HG02981 (cell line): ENCODE measurements around the gene PIK3AP1.
"Not testable (repeated sequence)": the region's sequence is repeated elsewhere in the genome, so short reads cannot be mapped to it uniquely, and the experiment has no call there.

ENCODE experiments used
- ATAC-seq: cut with Tn5 transposase; IDR thresholded peaks from one replicate; pipeline ENCODE4 v1.9.1; 2021; ENCODE audit warnings: mild to moderate bottlenecking, moderate library complexity; ENCODE audit not compliant: unreplicated experiment

PIK3AP1 gene

GRCh38 chr10:96699613-96700012, 20.7 kb downstream of the PIK3AP1 start:
- ATAC-seq, result no peak

GRCh38 chr10:96698305-96698704, 22.0 kb downstream of the PIK3AP1 start:
- not testable (repeated sequence) for ATAC-seq

GRCh38 chr10:96697438-96697837, 22.9 kb downstream of the PIK3AP1 start:
- ATAC-seq, result no peak

- no peak for ATAC-seq
Observed at GRCh38 chr10:96696845-96697425, 23.4 kb downstream of the PIK3AP1 start.

- ATAC-seq, result no peak
Observed at GRCh38 chr10:96695975-96696634, 24.2 kb downstream of the PIK3AP1 start.

GRCh38 chr10:96695366-96695765, 24.9 kb downstream of the PIK3AP1 start:
- no peak for ATAC-seq

GRCh38 chr10:96693431-96693830, 26.9 kb downstream of the PIK3AP1 start:
- no peak for ATAC-seq

GRCh38 chr10:96692427-96692826, 27.9 kb downstream of the PIK3AP1 start:
- no peak for ATAC-seq

- ATAC-seq, result no peak
Observed at GRCh38 chr10:96691761-96692160, 28.6 kb downstream of the PIK3AP1 start.

- ATAC-seq, result no peak
Observed at GRCh38 chr10:96690755-96691730, 29.3 kb downstream of the PIK3AP1 start.

GRCh38 chr10:96688789-96689188, 31.5 kb downstream of the PIK3AP1 start:
- ATAC-seq, result no peak

- ATAC-seq, result no peak
Observed at GRCh38 chr10:96687317-96688012, 32.8 kb downstream of the PIK3AP1 start.

GRCh38 chr10:96686514-96686913, 33.8 kb downstream of the PIK3AP1 start:
- no peak for ATAC-seq

- ATAC-seq, result no peak
Observed at GRCh38 chr10:96685306-96685705, 35.0 kb downstream of the PIK3AP1 start.

- no peak for ATAC-seq
Observed at GRCh38 chr10:96684826-96685225, 35.5 kb downstream of the PIK3AP1 start.

GRCh38 chr10:96683710-96684109, 36.6 kb downstream of the PIK3AP1 start:
- no peak for ATAC-seq

- no peak for ATAC-seq
Observed at GRCh38 chr10:96683065-96683464, 37.2 kb downstream of the PIK3AP1 start.

GRCh38 chr10:96681524-96681923, 38.8 kb downstream of the PIK3AP1 start:
- no peak for ATAC-seq

- not testable (repeated sequence) for ATAC-seq
Observed at GRCh38 chr10:96680463-96680862, 39.9 kb downstream of the PIK3AP1 start.

- ATAC-seq, result no peak
Observed at GRCh38 chr10:96678725-96679124, 41.6 kb downstream of the PIK3AP1 start.
